ENCODE measurements around the gene B4GALNT3. TPM values are rescaled to one million over a fixed set of nuclear protein-coding genes. Genes with fewer than 3 reads are reported as not detected.
A peak's percentile ranks its signal among the peaks of the same experiment; 100 is the strongest.

Gene B4GALNT3
- total RNA-seq, 1 donor from 2014 or later = 43.4 TPM

DNA sequence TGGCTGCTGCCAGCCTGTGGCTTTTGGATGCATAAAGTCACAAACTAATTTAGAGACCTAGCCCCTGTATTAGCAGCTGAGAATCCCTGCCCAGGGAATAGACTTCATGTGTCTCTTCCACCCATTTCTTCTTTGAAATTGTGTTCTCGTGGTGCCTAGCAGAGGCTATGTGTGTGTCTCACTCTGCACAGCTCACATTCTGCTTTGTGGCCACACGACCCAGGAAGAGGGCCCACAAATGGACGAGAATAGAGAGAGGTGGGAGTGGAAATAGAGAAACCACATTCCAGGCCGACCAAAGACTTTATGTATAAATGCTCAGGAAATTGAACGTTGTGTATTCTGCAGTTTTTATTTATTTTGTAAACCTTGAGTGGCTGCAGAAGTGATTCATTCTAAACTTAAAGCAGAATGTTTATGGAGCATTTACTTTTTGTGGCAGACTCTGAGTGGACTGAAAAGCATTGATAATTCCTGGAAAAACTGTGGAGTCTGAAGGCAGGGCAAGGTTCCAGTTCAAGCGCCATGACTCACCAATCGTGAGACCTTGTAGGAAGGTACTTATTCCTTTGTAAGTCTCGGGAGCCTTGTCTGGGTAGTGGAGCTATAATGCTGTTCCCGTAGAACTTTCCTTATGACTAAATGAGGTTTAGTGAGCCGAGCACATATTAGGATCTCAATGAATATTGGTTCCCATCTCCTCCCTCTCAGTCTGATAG lies 9.1 kb downstream of the B4GALNT3 start:
- intact Hi-C loops (cut with micrococcal nuclease) = no loop called here
- H3K9me3 ChIP-seq (replicated peaks) = no peaks in the 10 kb centered on the region
- peak overlapping the region; percentile 91 for H3K27ac ChIP-seq (replicated peaks)
- H3K4me3 ChIP-seq = no peak overlapping the region
- H3K4me1 ChIP-seq = peaks cover 65% of the 10 kb centered on the region
- no peak for DNase-seq
- no peak for TF ChIP-seq CTCF (IDR thresholded peaks at IDR 0.05; ENCODE audit: borderline replicate concordance)
- peaks cover 5% of the 10 kb centered on the region for H3K27me3 ChIP-seq (ENCODE audit: low read depth)
- no peaks in the 10 kb centered on the region for H3K36me3 ChIP-seq

DNA sequence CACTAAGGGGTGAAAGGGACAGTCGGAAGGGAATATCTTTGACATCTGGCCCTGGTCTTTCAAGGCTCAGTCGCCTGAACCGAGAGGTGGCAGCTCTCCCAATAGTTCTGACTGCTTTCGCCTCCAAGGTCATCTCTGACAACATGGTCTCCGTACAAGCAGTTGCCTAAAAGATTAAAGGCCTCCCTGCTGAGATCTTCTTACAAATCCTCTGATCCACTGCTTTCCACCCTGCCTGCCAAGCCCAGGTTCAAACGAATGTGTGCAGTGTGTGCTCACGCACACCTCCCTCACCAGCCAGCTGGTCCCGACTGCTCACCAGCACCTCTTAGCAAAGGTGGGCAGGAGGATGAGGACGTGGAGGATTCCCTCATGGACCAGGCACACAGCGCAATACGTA lies 10.4 kb downstream of the B4GALNT3 start:
- no peaks in the 10 kb centered on the region for H3K9me3 ChIP-seq (replicated peaks)
- no peak for DNase-seq
- no peak overlapping the region for H3K4me3 ChIP-seq
- TF ChIP-seq CTCF (IDR thresholded peaks at IDR 0.05; ENCODE audit: borderline replicate concordance) = no peak
- peak overlapping the region; percentile 91 for H3K27ac ChIP-seq (replicated peaks)
- intact Hi-C loops (cut with micrococcal nuclease) = no loop called here
- peaks cover 66% of the 10 kb centered on the region for H3K4me1 ChIP-seq
- H3K27me3 ChIP-seq (ENCODE audit: low read depth) = no peaks in the 10 kb centered on the region
- H3K36me3 ChIP-seq = no peaks in the 10 kb centered on the region

DNA sequence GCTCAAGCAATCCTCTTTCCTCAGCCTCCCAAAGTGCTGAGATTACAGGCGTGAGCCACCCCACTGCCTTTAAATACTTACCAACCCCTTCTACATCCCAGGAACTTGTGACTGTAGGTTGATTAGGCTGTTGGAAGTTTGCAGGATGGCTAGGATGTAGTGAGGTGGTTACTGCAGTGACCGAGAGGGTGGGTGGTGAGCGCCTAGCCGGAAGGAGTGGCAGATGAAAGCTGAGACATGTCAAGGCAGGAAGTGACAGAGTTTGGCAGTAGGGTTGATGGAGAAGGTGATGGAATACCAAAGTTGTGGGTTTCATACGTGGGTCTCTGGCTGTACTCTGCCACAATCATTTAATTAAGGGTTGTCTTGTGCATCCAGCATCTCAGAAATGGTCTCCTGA lies 13.5 kb downstream of the B4GALNT3 start:
- no peak for TF ChIP-seq CTCF (IDR thresholded peaks at IDR 0.05; ENCODE audit: borderline replicate concordance)
- intact Hi-C loops (cut with micrococcal nuclease) = no loop called here
- H3K4me1 ChIP-seq = peaks cover 70% of the 10 kb centered on the region
- peak overlapping the region; percentile 68 for H3K27ac ChIP-seq (replicated peaks)
- H3K4me3 ChIP-seq = no peak overlapping the region
- no peaks in the 10 kb centered on the region for H3K36me3 ChIP-seq
- no peaks in the 10 kb centered on the region for H3K9me3 ChIP-seq (replicated peaks)
- H3K27me3 ChIP-seq (ENCODE audit: low read depth) = no peaks in the 10 kb centered on the region
- DNase-seq = no peak

DNA sequence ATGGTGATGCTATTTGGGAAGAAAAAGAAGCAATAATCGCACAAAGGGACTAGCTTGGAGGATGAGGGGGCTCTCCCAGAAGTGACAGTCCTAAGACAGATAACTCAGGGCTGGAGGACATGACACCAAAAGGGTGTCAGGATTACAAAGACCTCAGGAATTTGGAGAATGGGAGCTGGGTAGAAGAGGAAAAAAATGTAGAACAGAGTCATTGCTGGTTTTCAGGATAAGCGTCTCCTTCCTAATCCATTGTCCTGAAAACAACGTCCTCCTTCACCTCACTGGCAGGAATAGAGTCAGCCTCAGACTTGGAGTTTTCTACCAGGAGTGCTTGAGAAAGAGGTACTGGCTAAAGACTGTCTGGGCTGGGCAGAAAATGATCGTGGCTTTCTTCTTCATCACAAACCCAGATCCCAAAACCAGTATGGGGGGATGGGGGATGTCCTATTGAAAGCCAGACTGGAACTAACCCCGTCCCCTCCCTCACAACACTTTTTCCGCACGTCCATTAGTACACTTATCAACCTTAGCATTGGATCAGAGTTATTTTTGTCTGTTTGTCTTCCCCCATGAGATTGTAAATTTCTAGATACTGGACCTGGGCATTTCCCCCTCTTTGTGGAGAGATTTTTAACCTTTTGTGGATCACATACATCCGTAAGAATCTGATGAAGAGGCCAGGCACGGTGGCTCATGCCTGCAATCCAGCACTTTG lies 14.3 kb downstream of the B4GALNT3 start:
- Histone ChIP-seq H3K27ac (replicated peaks) (peak overlapping the region; percentile 68), H3K36me3 (no peaks in the 10 kb centered on the region), H3K9me3 (replicated peaks) (no peaks in the 10 kb centered on the region), H3K4me3 (no peak overlapping the region), H3K4me1 (peaks cover 70% of the 10 kb centered on the region), H3K27me3 (ENCODE audit: low read depth) (no peaks in the 10 kb centered on the region)
- TF ChIP-seq CTCF (IDR thresholded peaks at IDR 0.05; ENCODE audit: borderline replicate concordance) = no peak
- intact Hi-C loops (cut with micrococcal nuclease) = no loop called here
- no peak for DNase-seq

DNA sequence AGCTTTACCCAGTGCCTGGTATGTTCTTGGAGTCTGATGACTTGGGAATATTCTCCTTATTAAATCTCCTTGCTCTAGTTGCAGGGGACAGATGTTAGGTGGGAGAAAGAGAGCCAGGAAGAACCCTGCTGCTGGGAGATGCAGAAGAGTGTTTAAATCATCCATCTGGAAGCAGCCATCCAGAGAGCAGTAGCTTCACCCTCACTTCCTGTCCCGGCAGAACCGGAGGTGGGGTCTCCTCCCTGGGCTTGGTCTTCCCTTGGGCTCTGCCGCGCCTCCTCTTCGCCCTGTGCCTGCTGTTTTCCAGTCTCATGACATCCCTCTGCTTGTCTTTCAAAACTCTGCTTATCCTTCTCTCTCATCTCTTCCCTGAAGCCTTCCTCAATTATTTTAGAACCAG lies 15.5 kb downstream of the B4GALNT3 start:
- Histone ChIP-seq H3K27me3 (ENCODE audit: low read depth) (no peaks in the 10 kb centered on the region), H3K4me3 (no peak overlapping the region), H3K27ac (replicated peaks) (peak overlapping the region; percentile 68), H3K4me1 (peaks cover 65% of the 10 kb centered on the region), H3K36me3 (no peaks in the 10 kb centered on the region), H3K9me3 (replicated peaks) (no peaks in the 10 kb centered on the region)
- DNase-seq = no peak
- intact Hi-C loops (cut with micrococcal nuclease) = no loop called here
- TF ChIP-seq CTCF (IDR thresholded peaks at IDR 0.05; ENCODE audit: borderline replicate concordance) = no peak
